ENCODE data around the gene ZDHHC8.

ZDHHC8 gene

DNA sequence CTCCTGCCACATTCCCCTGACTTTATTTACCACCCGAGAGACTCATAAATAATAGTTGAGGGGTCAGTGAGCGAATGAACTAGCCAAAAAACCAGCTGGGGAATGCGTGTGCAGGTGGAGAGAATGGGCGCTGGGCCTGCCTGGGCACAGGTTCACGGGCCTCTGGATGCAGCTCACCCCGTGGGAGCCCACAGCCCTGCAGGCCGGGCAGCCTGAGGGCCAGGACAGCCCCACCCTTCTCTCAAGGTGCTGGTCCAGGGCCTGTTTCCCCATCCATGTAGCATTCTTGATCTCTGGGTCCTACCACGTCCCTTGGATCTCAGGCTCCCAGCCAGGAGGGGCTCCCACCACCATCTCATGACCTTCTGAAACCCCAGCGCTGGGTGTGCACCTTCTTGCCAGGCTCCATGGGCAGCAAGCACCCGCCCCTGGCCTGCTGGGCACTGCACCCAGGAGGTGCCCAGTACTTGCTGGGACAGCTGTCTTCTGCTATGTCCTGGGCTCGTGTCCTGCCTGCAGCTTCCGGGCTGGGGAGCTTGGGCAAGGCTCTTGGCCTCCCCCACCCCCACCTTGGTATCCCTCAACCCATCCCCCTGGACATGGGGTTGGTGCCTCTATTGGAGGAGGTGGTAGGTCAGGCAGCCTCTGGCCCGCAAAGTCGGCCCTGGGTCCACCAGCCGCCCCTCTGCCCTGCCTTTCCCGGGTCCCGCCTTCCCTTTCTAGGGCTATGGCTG is 62.3 kb downstream of the ZDHHC8 start:
- no peak overlapping the region for H3K4me3 ChIP-seq (replicated peaks; ENCODE audit: insufficient read depth, low read length)
- no peak overlapping the region for H3K27ac ChIP-seq (replicated peaks)
- TF ChIP-seq GABPA (IDR thresholded peaks at IDR 0.05; ENCODE audit: low read depth), result no peak
- no peak for TF ChIP-seq POLR2AphosphoS5 (IDR thresholded peaks at IDR 0.05; ENCODE audit: low read depth)
- TF ChIP-seq, protein P1, sequence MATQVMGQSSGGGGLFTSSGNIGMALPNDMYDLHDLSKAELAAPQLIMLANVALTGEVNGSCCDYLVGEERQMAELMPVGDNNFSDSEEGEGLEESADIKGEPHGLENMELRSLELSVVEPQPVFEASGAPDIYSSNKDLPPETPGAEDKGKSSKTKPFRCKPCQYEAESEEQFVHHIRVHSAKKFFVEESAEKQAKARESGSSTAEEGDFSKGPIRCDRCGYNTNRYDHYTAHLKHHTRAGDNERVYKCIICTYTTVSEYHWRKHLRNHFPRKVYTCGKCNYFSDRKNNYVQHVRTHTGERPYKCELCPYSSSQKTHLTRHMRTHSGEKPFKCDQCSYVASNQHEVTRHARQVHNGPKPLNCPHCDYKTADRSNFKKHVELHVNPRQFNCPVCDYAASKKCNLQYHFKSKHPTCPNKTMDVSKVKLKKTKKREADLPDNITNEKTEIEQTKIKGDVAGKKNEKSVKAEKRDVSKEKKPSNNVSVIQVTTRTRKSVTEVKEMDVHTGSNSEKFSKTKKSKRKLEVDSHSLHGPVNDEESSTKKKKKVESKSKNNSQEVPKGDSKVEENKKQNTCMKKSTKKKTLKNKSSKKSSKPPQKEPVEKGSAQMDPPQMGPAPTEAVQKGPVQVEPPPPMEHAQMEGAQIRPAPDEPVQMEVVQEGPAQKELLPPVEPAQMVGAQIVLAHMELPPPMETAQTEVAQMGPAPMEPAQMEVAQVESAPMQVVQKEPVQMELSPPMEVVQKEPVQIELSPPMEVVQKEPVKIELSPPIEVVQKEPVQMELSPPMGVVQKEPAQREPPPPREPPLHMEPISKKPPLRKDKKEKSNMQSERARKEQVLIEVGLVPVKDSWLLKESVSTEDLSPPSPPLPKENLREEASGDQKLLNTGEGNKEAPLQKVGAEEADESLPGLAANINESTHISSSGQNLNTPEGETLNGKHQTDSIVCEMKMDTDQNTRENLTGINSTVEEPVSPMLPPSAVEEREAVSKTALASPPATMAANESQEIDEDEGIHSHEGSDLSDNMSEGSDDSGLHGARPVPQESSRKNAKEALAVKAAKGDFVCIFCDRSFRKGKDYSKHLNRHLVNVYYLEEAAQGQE (IDR thresholded peaks at IDR 0.05; ENCODE audit: insufficient replicate concordance, low read depth), result no peak
- TF ChIP-seq SPI1 (IDR thresholded peaks at IDR 0.05; ENCODE audit: borderline replicate concordance, low read depth), result no peak
- TF ChIP-seq, protein P2, sequence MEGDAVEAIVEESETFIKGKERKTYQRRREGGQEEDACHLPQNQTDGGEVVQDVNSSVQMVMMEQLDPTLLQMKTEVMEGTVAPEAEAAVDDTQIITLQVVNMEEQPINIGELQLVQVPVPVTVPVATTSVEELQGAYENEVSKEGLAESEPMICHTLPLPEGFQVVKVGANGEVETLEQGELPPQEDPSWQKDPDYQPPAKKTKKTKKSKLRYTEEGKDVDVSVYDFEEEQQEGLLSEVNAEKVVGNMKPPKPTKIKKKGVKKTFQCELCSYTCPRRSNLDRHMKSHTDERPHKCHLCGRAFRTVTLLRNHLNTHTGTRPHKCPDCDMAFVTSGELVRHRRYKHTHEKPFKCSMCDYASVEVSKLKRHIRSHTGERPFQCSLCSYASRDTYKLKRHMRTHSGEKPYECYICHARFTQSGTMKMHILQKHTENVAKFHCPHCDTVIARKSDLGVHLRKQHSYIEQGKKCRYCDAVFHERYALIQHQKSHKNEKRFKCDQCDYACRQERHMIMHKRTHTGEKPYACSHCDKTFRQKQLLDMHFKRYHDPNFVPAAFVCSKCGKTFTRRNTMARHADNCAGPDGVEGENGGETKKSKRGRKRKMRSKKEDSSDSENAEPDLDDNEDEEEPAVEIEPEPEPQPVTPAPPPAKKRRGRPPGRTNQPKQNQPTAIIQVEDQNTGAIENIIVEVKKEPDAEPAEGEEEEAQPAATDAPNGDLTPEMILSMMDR (IDR thresholded peaks at IDR 0.05; ENCODE audit: insufficient read depth, low read length), result no peak
- no peaks in the 10 kb centered on the region for H3K27me3 ChIP-seq (ENCODE audit: insufficient read depth, poor library complexity, severe bottlenecking)
- no peak for DNase-seq (ENCODE audit: low read depth in 1 of 2, low spot score in 1 of 2)

DNA sequence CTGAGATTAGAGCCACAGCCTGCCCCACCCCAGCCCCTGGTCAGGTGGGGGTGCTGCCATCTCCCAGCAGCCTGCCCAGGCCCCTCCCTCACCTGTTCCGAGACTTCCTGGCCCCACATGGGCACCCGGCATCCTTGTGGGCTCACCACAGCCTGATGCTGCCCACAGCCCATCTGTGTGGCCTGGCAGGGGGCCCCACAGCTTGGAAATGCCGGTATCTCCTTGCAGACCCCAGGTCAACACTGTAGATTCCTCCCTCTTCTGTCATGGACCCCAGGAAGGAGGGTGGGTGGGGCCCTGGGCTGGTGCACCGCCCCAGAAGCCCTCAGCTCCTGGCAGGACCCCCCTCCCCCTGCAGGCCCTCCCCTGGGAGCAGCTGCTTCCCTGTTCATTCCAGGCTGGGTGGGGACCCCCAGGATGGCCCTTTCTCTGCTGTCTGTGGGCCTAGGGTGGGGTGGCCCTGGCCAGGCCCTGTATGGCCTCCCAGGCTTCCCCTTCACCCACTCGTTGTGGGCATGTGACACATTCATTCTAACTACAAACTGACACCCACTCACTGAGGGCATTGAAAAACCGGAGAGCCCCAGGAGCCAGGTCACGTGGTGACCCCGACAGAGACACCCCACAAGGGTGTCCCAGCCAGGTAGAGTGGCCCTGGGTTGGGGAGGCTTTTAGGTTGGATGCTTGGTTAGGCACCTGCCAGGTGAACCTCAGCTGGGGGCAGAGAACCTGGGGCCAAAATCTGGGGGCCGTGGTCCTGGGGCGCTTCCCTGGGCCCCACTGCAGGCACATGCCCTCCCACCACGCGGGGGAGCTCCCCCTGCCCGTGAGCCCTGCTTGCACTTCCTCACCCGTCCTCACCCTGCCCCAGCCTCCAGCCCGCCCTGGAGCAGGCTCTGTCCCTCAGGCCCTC is 63.3 kb downstream of the ZDHHC8 start:
- no peaks in the 10 kb centered on the region for H3K27me3 ChIP-seq (ENCODE audit: insufficient read depth, poor library complexity, severe bottlenecking)
- no peak overlapping the region for H3K4me3 ChIP-seq (replicated peaks; ENCODE audit: insufficient read depth, low read length)
- TF ChIP-seq POLR2AphosphoS5 (IDR thresholded peaks at IDR 0.05; ENCODE audit: low read depth), result no peak
- TF ChIP-seq, protein P2 (IDR thresholded peaks at IDR 0.05; ENCODE audit: insufficient read depth, low read length), result no peak
- no peak for TF ChIP-seq GABPA (IDR thresholded peaks at IDR 0.05; ENCODE audit: low read depth)
- TF ChIP-seq, protein P1 (IDR thresholded peaks at IDR 0.05; ENCODE audit: insufficient replicate concordance, low read depth), result no peak
- no peak for TF ChIP-seq SPI1 (IDR thresholded peaks at IDR 0.05; ENCODE audit: borderline replicate concordance, low read depth)
- H3K27ac ChIP-seq (replicated peaks), result no peak overlapping the region
- DNase-seq (ENCODE audit: low read depth in 1 of 2, low spot score in 1 of 2), result no peak

DNA sequence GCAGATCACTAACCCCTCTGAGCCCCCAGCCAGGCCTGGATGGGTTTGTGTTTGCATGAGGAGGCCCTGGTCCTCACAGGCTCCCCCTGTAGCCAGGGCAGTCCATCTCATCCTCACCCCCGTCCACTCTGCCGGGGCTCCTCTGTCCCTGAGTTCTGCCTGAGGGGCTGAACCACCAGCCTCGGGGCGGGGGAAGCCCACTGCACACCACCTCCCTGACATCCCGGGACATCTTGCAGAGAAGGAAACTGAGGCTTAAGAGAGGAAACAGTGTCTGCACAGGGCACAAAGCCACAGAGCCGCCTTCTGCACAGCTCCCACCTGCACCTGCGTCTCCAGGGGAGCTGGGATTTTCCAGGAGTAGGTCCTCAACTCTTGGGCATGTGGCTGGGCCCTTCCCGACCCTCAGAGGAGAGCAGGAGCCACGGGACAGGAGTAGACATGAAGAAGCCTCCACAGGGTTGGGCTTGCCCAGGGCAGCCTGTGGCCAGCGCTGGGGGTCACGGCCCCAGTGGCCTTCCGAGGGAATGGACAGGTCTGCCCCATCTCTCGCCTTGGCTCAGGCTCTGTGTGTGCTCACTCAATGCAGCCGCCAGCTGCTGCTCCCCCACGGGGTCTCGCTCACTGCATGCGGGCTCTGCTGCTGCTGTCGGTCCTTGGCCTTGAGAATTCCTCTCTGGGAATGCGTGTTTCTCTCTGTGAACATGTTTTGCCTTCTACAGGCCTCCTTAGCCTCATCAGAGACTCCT is 64.7 kb downstream of the ZDHHC8 start:
- Histone ChIP-seq H3K27ac (replicated peaks) (no peak overlapping the region), H3K27me3 (ENCODE audit: insufficient read depth, poor library complexity, severe bottlenecking) (no peaks in the 10 kb centered on the region), H3K4me3 (replicated peaks; ENCODE audit: insufficient read depth, low read length) (no peak overlapping the region)
- TF ChIP-seq, protein P2 (IDR thresholded peaks at IDR 0.05; ENCODE audit: insufficient read depth, low read length), result no peak
- no peak for TF ChIP-seq GABPA (IDR thresholded peaks at IDR 0.05; ENCODE audit: low read depth)
- TF ChIP-seq, protein P1 (IDR thresholded peaks at IDR 0.05; ENCODE audit: insufficient replicate concordance, low read depth), result no peak
- TF ChIP-seq SPI1 (IDR thresholded peaks at IDR 0.05; ENCODE audit: borderline replicate concordance, low read depth), result no peak
- TF ChIP-seq POLR2AphosphoS5 (IDR thresholded peaks at IDR 0.05; ENCODE audit: low read depth), result no peak
- no peak for DNase-seq (ENCODE audit: low read depth in 1 of 2, low spot score in 1 of 2)

Measured in HL-60 (cell line).